IMR-90 (cell line): Measurements from ENCODE around the gene FAM149B1. TPM values are rescaled to one million over a fixed set of nuclear protein-coding genes. Genes with fewer than 3 reads are reported as not detected.

Source experiments
- ATAC-seq: fragments of 200-7000 bp; cut with Tn5 transposase; 2 replicates; pipeline ENCODE4 v1.9.1; 2020; ENCODE audit warnings: low read depth, mild to moderate bottlenecking, moderate library complexity
- BruUV-seq: library from RNA; stranded (reverse); fragments of 400-500 nt; replicated peaks from 2 replicates; lab custom pipeline; 2021; lab: Mats Ljungman, UMichigan
- CTCF ChIA-PET: fragments of 300-600 bp; formaldehyde crosslinking; extraction: SDS; loops from one replicate; lab custom pipeline; 2021; ENCODE audit warnings: antibody characterized with exemption; lab: Yijun Ruan, JAX
- POLR2A ChIA-PET: fragments of 300-600 bp; sonication (Branson Sonifier 250); formaldehyde crosslinking; loops from one replicate; lab custom pipeline; 2022; ENCODE audit warnings: antibody characterized with exemption; ENCODE audit not compliant: unreplicated experiment; lab: Charles Lee
- DNase-seq: peaks from one replicate; pipeline ENCODE4 v3.0.0; 2013
- H2AFZ ChIP-seq: replicated peaks from 2 replicates; pipeline ENCODE3; 2013; ENCODE audit warnings: low read length, mild to moderate bottlenecking; ENCODE audit not compliant: poor library complexity
- H2AK5ac ChIP-seq: 2 replicates; pipeline ENCODE4 v1.6.1; 2013; ENCODE audit warnings: low read depth, low read length, inconsistent platforms
- H2AK9ac ChIP-seq: replicated peaks from 2 replicates; pipeline ENCODE3; 2013; ENCODE audit warnings: mild to moderate bottlenecking, low read depth, low read length, moderate library complexity; ENCODE audit not compliant: poor library complexity
- H2BK120ac ChIP-seq: 2 replicates; pipeline ENCODE4 v1.6.1; 2013; ENCODE audit warnings: low read depth, low read length, inconsistent platforms
- H2BK15ac ChIP-seq: 3 replicates; pipeline ENCODE4 v1.6.1; 2013; ENCODE audit warnings: low read depth, low read length, inconsistent platforms
- H2BK20ac ChIP-seq: 2 replicates; pipeline ENCODE4 v1.6.1; 2013; ENCODE audit warnings: low read depth, mild to moderate bottlenecking, inconsistent platforms, low read length, moderate library complexity
- H2BK5ac ChIP-seq: 2 replicates; pipeline ENCODE4 v1.6.1; 2013; ENCODE audit warnings: mild to moderate bottlenecking, low read depth, low read length, inconsistent platforms; ENCODE audit not compliant: poor library complexity, severe bottlenecking
- H3K14ac ChIP-seq: replicated peaks from 2 replicates; pipeline ENCODE4 v1.6.1; 2013; ENCODE audit warnings: low read depth, low read length, inconsistent platforms
- H3K18ac ChIP-seq: 2 replicates; pipeline ENCODE4 v1.6.1; 2013; ENCODE audit warnings: low read depth, low read length, control low read depth
- H3K23ac ChIP-seq: 2 replicates; pipeline ENCODE4 v1.6.1; 2013; ENCODE audit warnings: low read depth, low read length, inconsistent platforms
- H3K27ac ChIP-seq: 2 replicates; pipeline ENCODE4 v1.5.1; 2013; ENCODE audit warnings: mild to moderate bottlenecking, control low read depth, low read length; ENCODE audit not compliant: insufficient read depth
- H3K27me3 ChIP-seq: 2 replicates; pipeline ENCODE4 v1.6.1; 2013; ENCODE audit warnings: low read length; ENCODE audit not compliant: control insufficient read depth, insufficient read depth
- H3K36me3 ChIP-seq: 2 replicates; pipeline ENCODE4 v1.6.1; 2013; ENCODE audit warnings: low read length, mixed read lengths; ENCODE audit not compliant: control insufficient read depth, insufficient read depth
- H3K4ac ChIP-seq: 2 replicates; pipeline ENCODE4 v1.6.1; 2013; ENCODE audit warnings: low read depth, low read length, inconsistent platforms
- H3K4me1 ChIP-seq: 2 replicates; pipeline ENCODE4 v1.6.1; 2013; ENCODE audit warnings: low read length, mixed read lengths; ENCODE audit not compliant: control insufficient read depth, insufficient read depth
- H3K4me2 ChIP-seq: 2 replicates; pipeline ENCODE4 v1.6.1; 2013; ENCODE audit warnings: low read depth, mild to moderate bottlenecking, control low read depth, low read length, moderate library complexity
- H3K4me3 ChIP-seq: 2 replicates; pipeline ENCODE4 v1.5.1; 2013; ENCODE audit warnings: low read depth, mild to moderate bottlenecking, control low read depth, low read length, moderate library complexity; ENCODE audit not compliant: insufficient read depth
- H3K56ac ChIP-seq: 2 replicates; pipeline ENCODE4 v1.6.1; 2013; ENCODE audit warnings: low read length, inconsistent platforms; ENCODE audit not compliant: insufficient read depth; ENCODE audit errors: extremely low read depth
- H3K79me1 ChIP-seq, 2 experiments: 2 replicates each; pipeline ENCODE4 v1.6.1; 2013; ENCODE audit warnings: low read length in 2 of 2, inconsistent platforms in 1 of 2, low read depth in 1 of 2
- H3K9ac ChIP-seq: 2 replicates; pipeline ENCODE4 v1.6.1; 2013; ENCODE audit warnings: low read depth, low read length, control low read depth
- H3K9me1 ChIP-seq: 2 replicates; pipeline ENCODE4 v1.6.1; 2013; ENCODE audit warnings: low read length, inconsistent platforms; ENCODE audit not compliant: insufficient read depth
- H3K9me3 ChIP-seq: 2 replicates; pipeline ENCODE4 v1.6.1; 2013; ENCODE audit warnings: low read length; ENCODE audit not compliant: control insufficient read depth, insufficient read depth
- H4K20me1 ChIP-seq: 2 replicates; pipeline ENCODE4 v1.6.1; 2013; ENCODE audit warnings: low read length, inconsistent platforms; ENCODE audit not compliant: insufficient read depth
- H4K5ac ChIP-seq: 2 replicates; pipeline ENCODE4 v1.6.1; 2013; ENCODE audit warnings: mild to moderate bottlenecking, low read depth, low read length, control low read depth
- H4K8ac ChIP-seq, 2 experiments: 2 replicates each; pipeline ENCODE4 v1.6.1; 2013; ENCODE audit warnings: low read depth in 2 of 2, low read length in 2 of 2, control low read depth in 1 of 2, inconsistent platforms in 1 of 2
- H4K91ac ChIP-seq: 2 replicates; pipeline ENCODE4 v1.6.1; 2013; ENCODE audit warnings: low read depth, low read length, inconsistent platforms; ENCODE audit not compliant: insufficient read depth
- BHLHE40 ChIP-seq: fragments of 150-350 bp; IDR thresholded peaks from 2 replicates; pipeline ENCODE4 v1.6.1; 2016; ENCODE audit warnings: mild to moderate bottlenecking, low read depth, low read length
- CEBPB ChIP-seq: IDR thresholded peaks from 2 replicates; pipeline ENCODE4 v1.6.1; 2012; ENCODE audit warnings: low read depth, low read length, improper control_type of control experiment
- CHD1 ChIP-seq: IDR thresholded peaks from 2 replicates; pipeline ENCODE4 v1.6.1; 2012; ENCODE audit warnings: low read depth, low read length, improper control_type of control experiment
- CTCF ChIP-seq: conservative IDR thresholded peaks from 2 replicates; pipeline ENCODE4 v1.5.1; 2012; ENCODE audit warnings: mild to moderate bottlenecking, low read depth, low read length, improper control_type of control experiment
- ELK1 ChIP-seq: fragments of 150-350 bp; IDR thresholded peaks from 2 replicates; pipeline ENCODE4 v1.6.1; 2016; ENCODE audit warnings: low read depth, mild to moderate bottlenecking, low read length, moderate library complexity, borderline replicate concordance
- FOS ChIP-seq: fragments of 150-350 bp; IDR thresholded peaks from 2 replicates; pipeline ENCODE4 v1.6.1; 2016; ENCODE audit warnings: low read depth, low read length
- MAFK ChIP-seq: IDR thresholded peaks from 2 replicates; pipeline ENCODE4 v1.6.1; 2012; ENCODE audit warnings: low read depth, low read length, improper control_type of control experiment
- MAZ ChIP-seq: IDR thresholded peaks from 2 replicates; pipeline ENCODE4 v1.6.1; 2012; ENCODE audit warnings: low read depth, mild to moderate bottlenecking, low read length, improper control_type of control experiment, moderate library complexity, borderline replicate concordance
- MXI1 ChIP-seq: IDR thresholded peaks from 2 replicates; pipeline ENCODE4 v1.6.1; 2012; ENCODE audit warnings: low read depth, mild to moderate bottlenecking, low read length, moderate library complexity, borderline replicate concordance
- NFE2L2 ChIP-seq: fragments of 150-350 bp; IDR thresholded peaks from 2 replicates; pipeline ENCODE4 v1.6.1; 2016; ENCODE audit warnings: low read depth, mild to moderate bottlenecking, low read length
- POLR2A ChIP-seq: IDR thresholded peaks from 2 replicates; pipeline ENCODE4 v1.6.1; 2012; ENCODE audit warnings: mild to moderate bottlenecking, low read depth, low read length
- RAD21 ChIP-seq: IDR thresholded peaks from 2 replicates; pipeline ENCODE4 v1.6.1; 2012; ENCODE audit warnings: low read length, improper control_type of control experiment
- RCOR1 ChIP-seq: IDR thresholded peaks from 2 replicates; pipeline ENCODE4 v1.6.1; 2012; ENCODE audit warnings: mild to moderate bottlenecking, low read length, improper control_type of control experiment; ENCODE audit not compliant: insufficient replicate concordance
- RFX5 ChIP-seq: IDR thresholded peaks from 2 replicates; pipeline ENCODE4 v1.8.0; 2012; ENCODE audit warnings: low read depth, mild to moderate bottlenecking, low read length, moderate library complexity
- SMC3 ChIP-seq: fragments of 150-350 bp; IDR thresholded peaks from 2 replicates; pipeline ENCODE4 v1.6.1; 2016; ENCODE audit warnings: low read depth, mild to moderate bottlenecking, antibody characterized with exemption, low read length, moderate library complexity
- USF2 ChIP-seq: fragments of 150-350 bp; IDR thresholded peaks from 2 replicates; pipeline ENCODE4 v1.6.1; 2017; ENCODE audit warnings: mild to moderate bottlenecking, antibody characterized with exemption, low read length, low read depth
- WGBS, 2 experiments: methylation state at CpG; one replicate each; pipeline versions ENCODE4 v1.1.5 to v1.1.7; 2013; ENCODE audit warnings: missing lambda C conversion rate in 2 of 2; ENCODE audit not compliant: insufficient read length in 1 of 2; ENCODE audit errors: extremely low coverage in 2 of 2; 5-methylcytosine and 5-hydroxymethylcytosine counted together
- dilution Hi-C: fragments of 300-500 bp; cut with HindIII; formaldehyde crosslinking; loops from one replicate; pipeline ENCODE4 v1.14.3; 2018; ENCODE audit warnings: low sequenced_read_pairs; ENCODE audit not compliant: unreplicated experiment
- in situ Hi-C: fragments of 300-500 bp; cut with MboI; formaldehyde crosslinking; loops from 3 replicates; pipeline ENCODE4 v1.14.3; 2019; ENCODE audit warnings: low sequenced_read_pairs, inconsistent platforms, mixed read lengths
- intact Hi-C: fragments of 100-400 bp; cut with micrococcal nuclease; formaldehyde crosslinking; loops from 2 replicates; pipeline ENCODE4 v1.10.0; 2022
- polyA plus RNA-seq, 3 experiments: library from polyadenylated mRNA; depleted of rRNA; stranded (reverse); fragments of >200 nt; gene quantifications; 2 replicates each; pipeline ENCODE4 v1.2.3, GENCODE V29; 2012; ENCODE audit warnings: low replicate concordance in 1 of 3
- total RNA-seq: library from RNA; depleted of rRNA; stranded (reverse); fragments of >200 nt; gene quantifications from 2 replicates; pipeline ENCODE4 v1.2.3, GENCODE V29; 2012

The FAM149B1 gene
- total and polyA plus RNA-seq, 2 of the 4 experiments (the other 2 are of a cell fraction): 21.7 to 28.3 TPM

GRCh38 chr10:73126343-73126742, 41.6 kb upstream of the FAM149B1 start:
- H4K20me1 ChIP-seq: no peaks in the 10 kb centered on the region
- H2BK20ac ChIP-seq: no peak overlapping the region
- H3K56ac ChIP-seq: no peak overlapping the region
- ChIA-PET POLR2A (no interaction called here), CTCF (no interaction called here)
- H4K5ac ChIP-seq: no peak overlapping the region
- peaks cover 4 to 16% of the 10 kb centered on the region in 2 experiments; a peak in 3 of 4 replicates for H3K79me1 ChIP-seq
- no peak overlapping the region for H4K91ac ChIP-seq
- H2BK15ac ChIP-seq: no peak overlapping the region
- no peak overlapping the region for H3K4ac ChIP-seq
- no peak overlapping the region for H2AFZ ChIP-seq
- TF ChIP-seq RCOR1: no peak
- no peak for TF ChIP-seq CHD1
- no peak for TF ChIP-seq SMC3
- TF ChIP-seq RFX5: no peak
- TF ChIP-seq NFE2L2: no peak
- no peak for TF ChIP-seq CEBPB
- no peak for TF ChIP-seq USF2
- no peak for TF ChIP-seq ELK1
- no peak for TF ChIP-seq CTCF
- no peak for TF ChIP-seq POLR2A
- TF ChIP-seq MAZ: no peak
- no peak for TF ChIP-seq RAD21
- TF ChIP-seq BHLHE40: no peak
- no peak for TF ChIP-seq MXI1
- TF ChIP-seq MAFK: no peak
- TF ChIP-seq FOS: no peak
- H3K36me3 ChIP-seq: peaks cover 19% of the 10 kb centered on the region
- no peak overlapping the region for H4K8ac ChIP-seq
- no peak overlapping the region for H2BK120ac ChIP-seq
- WGBS, 2 experiments: no CpG with 5 or more reads among the region's 2 CpGs
- no peak overlapping the region for H2AK9ac ChIP-seq
- ATAC-seq (no peak), DNase-seq (no peak)
- no peak overlapping the region for H3K4me2 ChIP-seq
- H3K4me3 ChIP-seq: no peak overlapping the region
- H2BK5ac ChIP-seq: no peak overlapping the region
- intact Hi-C loops: no loop called here
- H3K9me3 ChIP-seq: no peaks in the 10 kb centered on the region
- dilution Hi-C loops: no loop called here
- in situ Hi-C loops: no loop called here
- 0 out of 2 replicates have a peak, but pooled peaks cover 1% of the 10 kb centered on the region for H3K4me1 ChIP-seq
- no TSS peak for BruUV-seq
- no peak overlapping the region for H3K9ac ChIP-seq
- H3K14ac ChIP-seq: no peak overlapping the region
- H2AK5ac ChIP-seq: no peak overlapping the region
- H3K9me1 ChIP-seq: peaks cover 13% of the 10 kb centered on the region
- H3K27ac ChIP-seq: no peak overlapping the region
- no peaks in the 10 kb centered on the region for H3K27me3 ChIP-seq
- H3K23ac ChIP-seq: no peak overlapping the region
- no peak overlapping the region for H3K18ac ChIP-seq
